Measurements from ENCODE around the gene LMAN1L.

Gene LMAN1L

GRCh38 chr15:74794248-74794969 is 18.2 kb upstream of the LMAN1L start:
- no peak for DNase-seq

GRCh38 chr15:74794970-74795349 is 17.7 kb upstream of the LMAN1L start:
- DNase-seq = no peak

- peak; percentile 54 for DNase-seq
Measured at GRCh38 chr15:74795966-74796625, 16.5 kb upstream of the LMAN1L start.

GRCh38 chr15:74798388-74799254 is 14.0 kb upstream of the LMAN1L start:
- DNase-seq = no peak

GRCh38 chr15:74799255-74799855 is 13.3 kb upstream of the LMAN1L start:
- no peak for DNase-seq

- DNase-seq = peak; percentile 86
Measured at GRCh38 chr15:74799856-74800558, 12.6 kb upstream of the LMAN1L start.

GRCh38 chr15:74800559-74801094 is 12.0 kb upstream of the LMAN1L start:
- DNase-seq = no peak

- DNase-seq = no peak
Measured at GRCh38 chr15:74801311-74801997, 11.2 kb upstream of the LMAN1L start.

- DNase-seq = no peak
Measured at GRCh38 chr15:74802290-74802689, 10.3 kb upstream of the LMAN1L start.

GRCh38 chr15:74802862-74803447 is 9.7 kb upstream of the LMAN1L start:
- DNase-seq = no peak

GRCh38 chr15:74804935-74805334 is 7.7 kb upstream of the LMAN1L start:
- no peak for DNase-seq

- no peak for DNase-seq
Measured at GRCh38 chr15:74807282-74807681, 5.4 kb upstream of the LMAN1L start.

- DNase-seq = no peak
Measured at GRCh38 chr15:74808078-74808839, 4.4 kb upstream of the LMAN1L start.

GRCh38 chr15:74808840-74809229 is 3.8 kb upstream of the LMAN1L start:
- DNase-seq = no peak

GRCh38 chr15:74809242-74809641 is 3.4 kb upstream of the LMAN1L start:
- no peak for DNase-seq

GRCh38 chr15:74809956-74810355 is 2.7 kb upstream of the LMAN1L start:
- no peak for DNase-seq

GRCh38 chr15:74815121-74815934 is 2.7 kb downstream of the LMAN1L start:
- DNase-seq = no peak

- no peak for DNase-seq
Measured at GRCh38 chr15:74815961-74816360, 3.3 kb downstream of the LMAN1L start.

GRCh38 chr15:74816624-74817369 is 4.2 kb downstream of the LMAN1L start:
- no peak for DNase-seq
